Small intestine (tissue), 4 donors: Measurements from ENCODE around the gene TMEM267. TPM values are rescaled to one million over a fixed set of nuclear protein-coding genes. Genes with fewer than 3 reads are reported as not detected.

Experiments used
- polyA plus RNA-seq, 4 donors: library from polyadenylated mRNA; stranded (reverse) in 3 of 4; unstranded in 1 of 4; fragments of 200-250 nt in 3 of 4; fragments of 120-200 nt in 1 of 4; gene quantifications; one replicate each; pipeline versions ENCODE4 v1.2.1 to v1.2.3, GENCODE V29; 2013
- donor health status: healthy with polysubstance abuse.
- donor health status: Bipolar disorder and iron deficiency.
- donor health status: healthy.

TMEM267 gene
- polyA plus RNA-seq, 4 donors, result 2.7 to 12.3 (median 5.5) TPM

Other genes with a start within 250 kb of the TMEM267 start
- gene HMGCS1, start 170.5 kb downstream of the TMEM267 start, polyA plus RNA-seq, result 100 to 1,000 TPM in 1 of 4 donors, 10 to 100 TPM in 3; 46.7 to 210 (median 71.5) TPM
- gene CCL28, start 71.5 kb downstream of the TMEM267 start, polyA plus RNA-seq, result 10 to 100 TPM in 2 of 4 donors, 1 to 10 TPM in 2; 3.2 to 20.4 (median 7.7) TPM
- gene C5orf34, start 31.3 kb upstream of the TMEM267 start, polyA plus RNA-seq, result 1 to 10 TPM in 2 of 4 donors, under 1 TPM in 1, not detected in 1; 0.22 to 2.2 (median 2.1) TPM
- 10 to 100 TPM; 45.6 to 67.1 (median 49.2) TPM for gene PAIP1, start 73.2 kb upstream of the TMEM267 start, polyA plus RNA-seq
- 10 to 100 TPM in 3 of 4 donors, 1 to 10 TPM in 1; 7.4 to 46.0 (median 25.2) TPM for gene NNT, start 119.3 kb upstream of the TMEM267 start, polyA plus RNA-seq